SK-N-SH (cell line): Measurements from ENCODE around the gene CPNE8. TPM values are rescaled to one million over a fixed set of nuclear protein-coding genes. Genes with fewer than 3 reads are reported as not detected.

Experiments used
- CTCF ChIA-PET: fragments of 300-600, 350-600 bp; formaldehyde crosslinking; extraction: SDS; loops from one replicate; lab custom pipeline; 2021; lab: Yijun Ruan, JAX
- POLR2A ChIA-PET: fragments of 350-600 bp; sonication (Branson Sonifier 250); formaldehyde crosslinking; extraction: SDS; loops from one replicate; lab custom pipeline; 2020; ENCODE audit warnings: antibody characterized with exemption, inconsistent platforms; lab: Yijun Ruan, JAX
- DNase-seq: peaks from one replicate; pipeline ENCODE4 v3.0.0; 2012
- H2AFZ ChIP-seq: fragments of 200-600 bp; sonication (generic); 2 replicates; pipeline ENCODE4 v1.8.1; 2016; ENCODE audit warnings: antibody characterized with exemption, mild to moderate bottlenecking, low read depth
- H3F3A ChIP-seq: fragments of 200-600 bp; sonication (generic); replicated peaks from 2 replicates; pipeline ENCODE3; 2016; ENCODE audit warnings: antibody characterized with exemption, mild to moderate bottlenecking; ENCODE audit not compliant: insufficient read depth
- H3K27ac ChIP-seq, 2 experiments: fragments of 200-500 bp in 1 of 2; fragments of 200-600 bp in 1 of 2; sonication (Bioruptor generic) in 1 of 2; sonication (generic), shearing (Covaris generic) in 1 of 2; 2 replicates each; pipeline versions ENCODE4 v1.5.1 to v1.6.1; 2014 to 2016; ENCODE audit warnings: low read depth in 2 of 2, inconsistent platforms in 1 of 2, low read length in 1 of 2, mild to moderate bottlenecking in 1 of 2, mixed read lengths in 1 of 2
- H3K27me3 ChIP-seq: fragments of 200-600 bp; sonication (generic), shearing (Covaris generic); 2 replicates; pipeline ENCODE4 v1.6.1; 2016; ENCODE audit warnings: mixed run types; ENCODE audit not compliant: insufficient read depth
- H3K36me3 ChIP-seq, 2 experiments: fragments of 200-500 bp in 1 of 2; fragments of 200-600 bp in 1 of 2; sonication (Bioruptor generic) in 1 of 2; sonication (generic) in 1 of 2; replicated peaks in 1 of 2; 2 replicates each; pipeline versions ENCODE3 to v1.5.1; 2014 to 2016; ENCODE audit warnings: low read length in 1 of 2, mild to moderate bottlenecking in 1 of 2; ENCODE audit not compliant: insufficient read depth in 2 of 2, control insufficient read depth in 1 of 2
- H3K4me1 ChIP-seq, 2 experiments: fragments of 200-500 bp in 1 of 2; fragments of 200-600 bp in 1 of 2; sonication (Bioruptor generic) in 1 of 2; sonication (generic), shearing (Covaris generic) in 1 of 2; 2 replicates each; pipeline versions ENCODE4 v1.5.1 to v1.6.1; 2014 to 2016; ENCODE audit warnings: low read depth in 1 of 2, low read length in 1 of 2, mixed run types in 1 of 2; ENCODE audit not compliant: insufficient read depth in 2 of 2, control insufficient read depth in 1 of 2
- H3K4me2 ChIP-seq: fragments of 200-600 bp; sonication (generic), shearing (Covaris generic); 2 replicates; pipeline ENCODE4 v1.6.1; 2017; ENCODE audit warnings: mixed run types
- H3K4me3 ChIP-seq, 2 experiments: fragments of 200-500 bp in 1 of 2; fragments of 200-600 bp in 1 of 2; sonication (Bioruptor generic) in 1 of 2; sonication (generic), shearing (Covaris generic) in 1 of 2; 2 replicates each; pipeline versions ENCODE4 v1.5.1 to v1.8.1; 2014 to 2016; ENCODE audit warnings: low read depth in 2 of 2, inconsistent platforms in 1 of 2, low read length in 1 of 2, mild to moderate bottlenecking in 1 of 2, mixed read lengths in 1 of 2, moderate library complexity in 1 of 2
- H3K79me2 ChIP-seq: fragments of 200-600 bp; sonication (generic); 2 replicates; pipeline ENCODE4 v1.8.1; 2017; ENCODE audit warnings: mild to moderate bottlenecking; ENCODE audit not compliant: insufficient read depth
- H3K9ac ChIP-seq: fragments of 200-600 bp; sonication (generic); 2 replicates; pipeline ENCODE4 v1.6.1; 2017; ENCODE audit warnings: mixed run types
- H3K9me2 ChIP-seq: fragments of 200-600 bp; sonication (generic); 2 replicates; pipeline ENCODE4 v1.6.1; 2017; ENCODE audit warnings: mixed run types
- H3K9me3 ChIP-seq: fragments of 200-600 bp; sonication (generic); 2 replicates; pipeline ENCODE4 v1.6.1; 2017; ENCODE audit warnings: mixed run types, mild to moderate bottlenecking, moderate library complexity
- H4K20me1 ChIP-seq: fragments of 200-600 bp; sonication (generic); 2 replicates; pipeline ENCODE4 v1.6.1; 2017; ENCODE audit warnings: mild to moderate bottlenecking, mixed run types; ENCODE audit not compliant: insufficient read depth
- CTCF ChIP-seq: fragments of 200-600 bp; sonication (generic); IDR thresholded peaks from 2 replicates; pipeline ENCODE4 v1.6.1; 2017; ENCODE audit warnings: antibody characterized with exemption, mild to moderate bottlenecking, moderate library complexity
- EP300 ChIP-seq, 2 experiments: IDR thresholded peaks; 2 replicates each; pipeline versions ENCODE4 v1.4.0 to v1.6.1; 2012; ENCODE audit warnings: borderline replicate concordance in 1 of 2, low read depth in 1 of 2, low read length in 1 of 2
- EZH2phosphoT487 ChIP-seq: fragments of 200-600 bp; sonication (generic); IDR thresholded peaks from 2 replicates; pipeline ENCODE4 v1.6.1; 2017; ENCODE audit warnings: low read depth, mixed run types, mild to moderate bottlenecking, antibody characterized with exemption, moderate library complexity, borderline replicate concordance
- FOXJ3 ChIP-seq: sonication (generic); formaldehyde crosslinking; IDR thresholded peaks from 2 replicates; pipeline ENCODE4 v1.5.1; 2020; ENCODE audit warnings: mild to moderate bottlenecking, missing genetic modification reagents
- FOXM1 ChIP-seq: IDR thresholded peaks from 2 replicates; pipeline ENCODE4 v1.4.0; 2012; ENCODE audit warnings: low read depth, mild to moderate bottlenecking
- GABPA ChIP-seq: IDR thresholded peaks from 2 replicates; pipeline ENCODE4 v1.4.0; 2012; ENCODE audit warnings: low read depth, mild to moderate bottlenecking
- GATA2 ChIP-seq: sonication (generic); formaldehyde crosslinking; IDR thresholded peaks from 2 replicates; pipeline ENCODE4 v1.5.0; 2020; ENCODE audit warnings: mild to moderate bottlenecking, missing genetic modification reagents
- MEF2A ChIP-seq: IDR thresholded peaks from 2 replicates; pipeline ENCODE4 v1.4.0; 2012; ENCODE audit warnings: low read depth, borderline replicate concordance
- MXI1 ChIP-seq: IDR thresholded peaks from 2 replicates; pipeline ENCODE4 v1.6.1; 2012; ENCODE audit warnings: mild to moderate bottlenecking, low read depth, low read length, improper control_type of control experiment
- NRF1 ChIP-seq: IDR thresholded peaks from 2 replicates; pipeline ENCODE4 v1.6.1; 2012; ENCODE audit warnings: low read depth, mild to moderate bottlenecking, low read length
- PBX3 ChIP-seq: IDR thresholded peaks from 2 replicates; pipeline ENCODE4; 2012
- RCOR1 ChIP-seq: fragments of 150-350 bp; IDR thresholded peaks from 2 replicates; pipeline ENCODE4 v1.6.1; 2017; ENCODE audit warnings: antibody characterized with exemption, low read length
- RFX5 ChIP-seq: IDR thresholded peaks from 2 replicates; pipeline ENCODE4 v1.6.1; 2012; ENCODE audit warnings: mild to moderate bottlenecking, improper control_type of control experiment, low read length
- RXRA ChIP-seq: IDR thresholded peaks from 2 replicates; pipeline ENCODE4 v1.4.0; 2012; ENCODE audit warnings: low read depth, mild to moderate bottlenecking, borderline replicate concordance
- SIN3A ChIP-seq: IDR thresholded peaks from 2 replicates; pipeline ENCODE4 v1.6.1; 2012; ENCODE audit warnings: low read depth, mild to moderate bottlenecking, low read length, moderate library complexity, borderline replicate concordance
- TAF1 ChIP-seq: IDR thresholded peaks from 2 replicates; pipeline ENCODE4 v1.6.1; 2012; ENCODE audit warnings: low read depth, mild to moderate bottlenecking, low read length, moderate library complexity, borderline replicate concordance
- USF1 ChIP-seq: IDR thresholded peaks from 2 replicates; pipeline ENCODE4 v1.4.0; 2012; ENCODE audit warnings: low read depth, borderline replicate concordance
- YY1 ChIP-seq: IDR thresholded peaks from 2 replicates; pipeline ENCODE4 v1.4.0; 2012; ENCODE audit warnings: low read depth, mild to moderate bottlenecking
- ZBTB33 ChIP-seq: IDR thresholded peaks from 2 replicates; pipeline ENCODE4 v1.4.0; 2012; ENCODE audit warnings: low read depth, borderline replicate concordance
- WGBS: methylation state at CpG from one replicate; pipeline ENCODE4 v1.1.6; 2017; ENCODE audit warnings: low lambda C conversion rate; 5-methylcytosine and 5-hydroxymethylcytosine counted together
- polyA plus RNA-seq, 3 experiments: library from polyadenylated mRNA; depleted of rRNA; stranded (reverse); fragments of >200 nt; gene quantifications; 2 replicates each; pipeline ENCODE4 v1.2.3, GENCODE V29; 2012

Gene CPNE8
- polyA plus RNA-seq, 1 of the 3 experiments (the other 2 are of a cell fraction) = not detected

DNA sequence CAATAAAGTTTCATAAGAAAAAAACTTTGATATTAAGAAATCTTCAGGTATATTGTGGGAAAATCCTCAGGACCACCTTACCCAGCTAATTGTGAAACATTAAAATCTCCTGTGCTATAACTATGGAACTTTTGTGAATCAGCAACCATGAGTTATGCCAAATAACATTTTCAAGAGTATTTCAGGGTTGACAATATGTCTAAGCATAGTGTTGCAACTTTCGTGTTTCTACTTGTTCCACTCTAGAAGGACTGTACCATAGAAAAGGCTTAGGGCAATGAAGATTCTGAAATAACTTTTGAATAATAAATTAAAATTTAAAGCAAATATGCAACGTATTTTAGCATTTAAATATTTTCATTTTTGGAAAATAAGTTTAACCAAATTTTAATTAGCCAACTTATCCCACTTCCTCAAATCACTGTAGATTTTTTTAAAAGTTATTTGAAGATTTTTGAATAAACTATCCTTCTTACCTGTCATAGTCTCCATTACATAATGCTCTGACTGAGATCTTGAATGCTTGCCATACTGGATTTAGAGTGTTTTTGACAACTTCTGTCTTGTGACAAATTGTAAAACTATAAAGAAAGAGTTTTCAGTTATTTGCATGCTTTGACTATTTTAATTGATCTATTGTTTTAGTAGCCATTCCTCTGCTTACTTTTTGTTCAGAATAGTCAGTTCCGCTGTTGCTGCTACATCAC is 143.6 kb downstream of the CPNE8 start (continued):
- no peak for TF ChIP-seq EP300 (IDR thresholded peaks at IDR 0.05; ENCODE audit: borderline replicate concordance in 1 of 2, low read depth in 1 of 2, low read length in 1 of 2)
- TF ChIP-seq RXRA = no peak
- no peak for TF ChIP-seq SIN3A

- DNase-seq = no peak
- Histone ChIP-seq H3K4me3 (no peak overlapping the region), H3K9me3 (no peaks in the 10 kb centered on the region), H3K9me2 (no peaks in the 10 kb centered on the region), H3K36me3 (no peaks in the 10 kb centered on the region), H4K20me1 (no peaks in the 10 kb centered on the region), H3K9ac (no peak overlapping the region), H2AFZ (no peak overlapping the region)
- 81% methylated on average over 1 of the region's 1 CpG for WGBS
- ChIA-PET POLR2A (no interaction called here), CTCF (no interaction called here)
- TF ChIP-seq RCOR1 (no peak), YY1 (no peak), GATA2 (CRISPR knock-in tag) (no peak), EP300 (IDR thresholded peaks at IDR 0.05; ENCODE audit: borderline replicate concordance in 1 of 2, low read depth in 1 of 2, low read length in 1 of 2) (no peak), EZH2phosphoT487 (no peak), GABPA (no peak), USF1 (no peak)
- TF ChIP-seq, all 33 proteins: peak for 0
- no peaks in the 10 kb centered on the region for H3K79me2 ChIP-seq
- H3K4me1 ChIP-seq = no peaks in the 10 kb centered on the region
- H3K4me2 ChIP-seq = no peak overlapping the region
- H3F3A ChIP-seq = no peaks in the 10 kb centered on the region
- H3K27ac ChIP-seq = no peak overlapping the region
- no peaks in the 10 kb centered on the region for H3K27me3 ChIP-seq
Observed at GRCh38 chr12:38761111-38761510, 144.3 kb downstream of the CPNE8 start.

- Histone ChIP-seq H2AFZ (no peak overlapping the region), H3K9me2 (no peaks in the 10 kb centered on the region), H3F3A (no peaks in the 10 kb centered on the region), H3K9me3 (no peaks in the 10 kb centered on the region), H3K4me3 (no peak overlapping the region), H4K20me1 (no peaks in the 10 kb centered on the region), H3K27ac (no peak overlapping the region), H3K4me2 (no peak overlapping the region), H3K36me3 (no peaks in the 10 kb centered on the region), H3K4me1 (no peaks in the 10 kb centered on the region), H3K9ac (no peak overlapping the region), H3K79me2 (no peaks in the 10 kb centered on the region), H3K27me3 (no peaks in the 10 kb centered on the region)
- DNase-seq = no peak
- POLR2A ChIA-PET = no interaction called here
- CTCF ChIA-PET = no interaction called here
- TF ChIP-seq FOXM1 (no peak), MXI1 (no peak), NRF1 (no peak), CTCF (no peak), PBX3 (no peak), TAF1 (no peak), ZBTB33 (no peak), MEF2A (no peak), RXRA (no peak), USF1 (no peak), FOXJ3 (CRISPR knock-in tag) (no peak), EZH2phosphoT487 (no peak), YY1 (no peak), RCOR1 (no peak), RFX5 (no peak)
Observed at GRCh38 chr12:38759621-38760020, 145.8 kb downstream of the CPNE8 start.
